ENCODE measurements around the gene DCLK2. TPM values are rescaled to one million over a fixed set of nuclear protein-coding genes. Genes with fewer than 3 reads are reported as not detected.

DCLK2 gene
- total RNA-seq, 2 experiments from 2014 or later: not detected

- no peak for TF ChIP-seq CTCF (IDR thresholded peaks at IDR 0.05)
These were observed 38.7 kb upstream of the DCLK2 start for GRCh38 chr4:150039274-150040127.

GRCh38 chr4:150044517-150044916 lies 33.7 kb upstream of the DCLK2 start:
- Histone ChIP-seq H3K27me3 (ENCODE audit: control insufficient read depth in 1 of 2, insufficient read depth in 2 of 2, low read length in 2 of 2) (peaks cover 0 to 6% of the 10 kb centered on the region in 2 experiments), H3K27ac (ENCODE audit: low read depth in 1 of 2, low read length in 2 of 2) (no peak overlapping the region), H3K4me3 (ENCODE audit: low read length) (no peak overlapping the region), H3K9me3 (ENCODE audit: control insufficient read depth in 1 of 2, insufficient read depth in 1 of 2, low read length in 2 of 2) (no peaks in the 10 kb centered on the region), H3K4me1 (ENCODE audit: insufficient read depth, low read length) (no peaks in the 10 kb centered on the region), H3K36me3 (ENCODE audit: insufficient read depth, low read length) (no peaks in the 10 kb centered on the region)
- Mint-ChIP-seq H3K4me1 (ENCODE audit: low read depth) (no peaks in the 10 kb centered on the region), H3K9me3 (no peaks in the 10 kb centered on the region), H3K27me3 (peaks cover 20% of the 10 kb centered on the region), H3K27ac (no peak overlapping the region), H3K4me3 (no peak overlapping the region), H3K36me3 (ENCODE audit: low read depth) (no peaks in the 10 kb centered on the region)
- no peak for ATAC-seq (ENCODE audit: poor library complexity)
- TF ChIP-seq CTCF (IDR thresholded peaks at IDR 0.05): no peak
- POLR2A ChIA-PET: no interaction called here
- no peak for DNase-seq
- CTCF ChIA-PET: no interaction called here
- intact Hi-C loops (cut with DNase I, micrococcal nuclease): no loop called here

More at GRCh38 chr4:150039274-150040127, 38.7 kb upstream of the DCLK2 start:
- no peaks in the 10 kb centered on the region for H3K36me3 ChIP-seq (ENCODE audit: insufficient read depth, low read length)
- H3K4me1 Mint-ChIP-seq (ENCODE audit: low read depth): no peaks in the 10 kb centered on the region
- no peak overlapping the region for H3K27ac Mint-ChIP-seq
- H3K4me3 ChIP-seq (ENCODE audit: low read length): no peak overlapping the region
- ChIA-PET POLR2A (no interaction called here), CTCF (interaction anchor here (0.6 kb wide), 1 partner anchor 18 kb away, joined by 5 read pairs; no protein-coding TSS in a partner anchor)
- no peaks in the 10 kb centered on the region for H3K4me1 ChIP-seq (ENCODE audit: insufficient read depth, low read length)
- DNase-seq (peak in 3 of 14 experiments; percentile 1 to 17 (median 8)), ATAC-seq (ENCODE audit: poor library complexity) (no peak)
- intact Hi-C loops (cut with DNase I, micrococcal nuclease): no loop called here
- peaks cover 0 to 6% of the 10 kb centered on the region in 2 experiments for H3K27me3 ChIP-seq (ENCODE audit: control insufficient read depth in 1 of 2, insufficient read depth in 2 of 2, low read length in 2 of 2)
- H3K9me3 Mint-ChIP-seq: no peaks in the 10 kb centered on the region
- H3K27me3 Mint-ChIP-seq: peaks cover 15% of the 10 kb centered on the region
- no peak overlapping the region for H3K4me3 Mint-ChIP-seq
- no peak overlapping the region for H3K27ac ChIP-seq (ENCODE audit: low read depth in 1 of 2, low read length in 2 of 2)
- no peaks in the 10 kb centered on the region for H3K36me3 Mint-ChIP-seq (ENCODE audit: low read depth)
- H3K9me3 ChIP-seq (ENCODE audit: control insufficient read depth in 1 of 2, insufficient read depth in 1 of 2, low read length in 2 of 2): no peaks in the 10 kb centered on the region

- H3K36me3 ChIP-seq (ENCODE audit: insufficient read depth, low read length): no peaks in the 10 kb centered on the region
- no peak overlapping the region for H3K27ac ChIP-seq (ENCODE audit: low read depth in 1 of 2, low read length in 2 of 2)
- H3K36me3 Mint-ChIP-seq (ENCODE audit: low read depth): no peaks in the 10 kb centered on the region
- H3K9me3 ChIP-seq (ENCODE audit: control insufficient read depth in 1 of 2, insufficient read depth in 1 of 2, low read length in 2 of 2): no peaks in the 10 kb centered on the region
- H3K4me1 Mint-ChIP-seq (ENCODE audit: low read depth): no peaks in the 10 kb centered on the region
- ChIA-PET CTCF (no interaction called here), POLR2A (no interaction called here)
- no peak overlapping the region for H3K4me3 ChIP-seq (ENCODE audit: low read length)
- peaks cover 0 to 6% of the 10 kb centered on the region in 2 experiments for H3K27me3 ChIP-seq (ENCODE audit: control insufficient read depth in 1 of 2, insufficient read depth in 2 of 2, low read length in 2 of 2)
- intact Hi-C loops (cut with DNase I, micrococcal nuclease): no loop called here
- no peak overlapping the region for H3K27ac Mint-ChIP-seq
- H3K4me1 ChIP-seq (ENCODE audit: insufficient read depth, low read length): no peaks in the 10 kb centered on the region
- H3K27me3 Mint-ChIP-seq: peaks cover 17% of the 10 kb centered on the region
- no peaks in the 10 kb centered on the region for H3K9me3 Mint-ChIP-seq
- no peak for TF ChIP-seq CTCF (IDR thresholded peaks at IDR 0.05)
- no peak overlapping the region for H3K4me3 Mint-ChIP-seq
- DNase-seq (no peak), ATAC-seq (ENCODE audit: poor library complexity) (no peak)
These were observed 32.8 kb upstream of the DCLK2 start for GRCh38 chr4:150045410-150045809.

Measured in CD4-positive, alpha-beta T cell (primary cell).